Testis (tissue), 3 donors: ENCODE results near the gene VANGL2. TPM values are rescaled to one million over a fixed set of nuclear protein-coding genes. Genes with fewer than 3 reads are reported as not detected.

Experiments
- DNase-seq: peaks from one replicate; pipeline ENCODE4 v3.0.0-alpha.2; 2019
- H3K27ac ChIP-seq, 2 donors: fragments of 200-600 bp; sonication (generic); one replicate each; pipeline ENCODE4 v1.5.1; 2019
- H3K27me3 ChIP-seq: fragments of 200-600 bp; sonication (generic); one replicate; pipeline ENCODE4 v1.5.1; 2019
- H3K36me3 ChIP-seq: fragments of 200-600 bp; sonication (generic); one replicate; pipeline ENCODE4 v1.5.1; 2017; ENCODE audit warnings: low read depth; ENCODE audit errors: missing control alignments
- H3K4me1 ChIP-seq: fragments of 200-600 bp; sonication (generic); one replicate; pipeline ENCODE4 v1.5.1; 2019
- H3K4me3 ChIP-seq, 2 donors: fragments of 200-600 bp; sonication (generic); one replicate each; pipeline ENCODE4 v1.5.1; 2017 to 2019
- H3K9me3 ChIP-seq: fragments of 200-600 bp; sonication (generic); one replicate; pipeline ENCODE4 v1.5.1; 2017
- CTCF ChIP-seq, 3 experiments: fragments of 450-650 bp in 2 of 3; fragments of 200-600 bp in 1 of 3; sonication (generic) in 1 of 3; IDR thresholded peaks; one replicate each; pipeline ENCODE4 v1.5.1; 2016 to 2019; ENCODE audit warnings: antibody characterized with exemption in 3 of 3, mild to moderate bottlenecking in 2 of 3, moderate library complexity in 1 of 3
- POLR2A ChIP-seq: fragments of 450-650 bp; IDR thresholded peaks from one replicate; pipeline ENCODE4 v1.6.1; 2017; ENCODE audit warnings: antibody characterized with exemption, mild to moderate bottlenecking, moderate library complexity
- WGBS, 2 donors: methylation state at CpG; one replicate each; pipeline ENCODE4 v1.1.5; 2018; 5-methylcytosine and 5-hydroxymethylcytosine counted together
- intact Hi-C: fragments of 100-400 bp; cut with DNase I; formaldehyde crosslinking; loops from one replicate; pipeline ENCODE4 v1.15.1; 2023; ENCODE audit warnings: low total_unique reads
- polyA plus RNA-seq: library from polyadenylated mRNA; stranded (reverse); fragments of 350-450 nt; fragmentation: Illumina TruSeq; extraction: RNeasy Lipid Tissue Mini Kit (QIAGEN cat#74804); gene quantifications from one replicate; pipeline ENCODE4 v1.2.3, GENCODE V29; 2014; ENCODE audit warnings: low read depth, low replicate concordance; ENCODE audit not compliant: insufficient read depth
- total RNA-seq, 2 donors: library from RNA; depleted of rRNA; stranded (reverse); fragments of >200 nt; gene quantifications; one replicate each; pipeline ENCODE4 v1.2.3, GENCODE V29; 2016

The VANGL2 gene
- total and polyA plus RNA-seq, 3 donors from 2014 or later, result 3.6 to 5.9 (median 3.8) TPM

- TF ChIP-seq POLR2A (no peak), CTCF (IDR thresholded peaks at IDR 0.05) (no peak)
- no peak overlapping the region for H3K4me3 ChIP-seq
- H3K4me1 ChIP-seq, result no peaks in the 10 kb centered on the region
- H3K9me3 ChIP-seq, result no peaks in the 10 kb centered on the region
- DNase-seq, result no peak
- no peaks in the 10 kb centered on the region for H3K27me3 ChIP-seq
- intact Hi-C loops, result no loop called here
- no peaks in the 10 kb centered on the region for H3K36me3 ChIP-seq
- whole genome bisulfite sequencing, 2 donors, result 92 to 96% methylated on average over 6 of the region's 6 CpGs
- H3K27ac ChIP-seq, result no peak overlapping the region
Measured at GRCh38 chr1:160465123-160465522, 64.8 kb downstream of the VANGL2 start.

GRCh38 chr1:160466961-160467360, 66.6 kb downstream of the VANGL2 start:
- intact Hi-C loops, result no loop called here
- Histone ChIP-seq H3K27me3 (no peaks in the 10 kb centered on the region), H3K9me3 (no peaks in the 10 kb centered on the region), H3K27ac (no peak overlapping the region), H3K36me3 (no peaks in the 10 kb centered on the region), H3K4me1 (no peaks in the 10 kb centered on the region), H3K4me3 (no peak overlapping the region)
- no peak for DNase-seq
- WGBS, 2 donors, result 93 to 95% methylated on average over 2 of the region's 2 CpGs
- TF ChIP-seq CTCF (IDR thresholded peaks at IDR 0.05), result no peak
- TF ChIP-seq POLR2A, result no peak

GRCh38 chr1:160467576-160467975, 67.2 kb downstream of the VANGL2 start:
- no peaks in the 10 kb centered on the region for H3K4me1 ChIP-seq
- no peak overlapping the region for H3K4me3 ChIP-seq
- H3K27ac ChIP-seq, result no peak overlapping the region
- no peaks in the 10 kb centered on the region for H3K27me3 ChIP-seq
- DNase-seq, result no peak
- intact Hi-C loops, result no loop called here
- TF ChIP-seq CTCF (IDR thresholded peaks at IDR 0.05) (no peak), POLR2A (no peak)
- no peaks in the 10 kb centered on the region for H3K9me3 ChIP-seq
- H3K36me3 ChIP-seq, result no peaks in the 10 kb centered on the region

- H3K9me3 ChIP-seq, result no peaks in the 10 kb centered on the region
- H3K27me3 ChIP-seq, result no peaks in the 10 kb centered on the region
- TF ChIP-seq POLR2A, result no peak
- no peak for TF ChIP-seq CTCF (IDR thresholded peaks at IDR 0.05)
- intact Hi-C loops, result no loop called here
- H3K36me3 ChIP-seq, result no peaks in the 10 kb centered on the region
- no peak overlapping the region for H3K27ac ChIP-seq
- 91 to 93% methylated on average over 1 of the region's 1 CpG for WGBS, 2 donors
- no peaks in the 10 kb centered on the region for H3K4me1 ChIP-seq
- no peak overlapping the region for H3K4me3 ChIP-seq
- no peak for DNase-seq
Measured at GRCh38 chr1:160471253-160471652, 70.9 kb downstream of the VANGL2 start.

- no peaks in the 10 kb centered on the region for H3K4me1 ChIP-seq
- no peak overlapping the region for H3K27ac ChIP-seq
- no peak overlapping the region for H3K4me3 ChIP-seq
- no peaks in the 10 kb centered on the region for H3K9me3 ChIP-seq
- DNase-seq, result no peak
- intact Hi-C loops, result no loop called here
- H3K27me3 ChIP-seq, result no peaks in the 10 kb centered on the region
- 86 to 93% methylated on average over 3 of the region's 3 CpGs for WGBS, 2 donors
- no peaks in the 10 kb centered on the region for H3K36me3 ChIP-seq
- TF ChIP-seq POLR2A (no peak), CTCF (IDR thresholded peaks at IDR 0.05) (no peak)
Measured at GRCh38 chr1:160472112-160472511, 71.7 kb downstream of the VANGL2 start.
